GM18517 (cell line): Measurements from ENCODE around the gene ITGB3.

ENCODE experiments used
- ATAC-seq: cut with Tn5 transposase; IDR thresholded peaks from one replicate; pipeline ENCODE4 v1.9.1; 2021; ENCODE audit warnings: mild to moderate bottlenecking, moderate library complexity; ENCODE audit not compliant: unreplicated experiment

Gene ITGB3

GRCh38 chr17:47295874-47296255 is 42.2 kb downstream of the ITGB3 start:
- no peak for ATAC-seq

- ATAC-seq: no peak
Measured at GRCh38 chr17:47297661-47298400, 44.2 kb downstream of the ITGB3 start.

DNA sequence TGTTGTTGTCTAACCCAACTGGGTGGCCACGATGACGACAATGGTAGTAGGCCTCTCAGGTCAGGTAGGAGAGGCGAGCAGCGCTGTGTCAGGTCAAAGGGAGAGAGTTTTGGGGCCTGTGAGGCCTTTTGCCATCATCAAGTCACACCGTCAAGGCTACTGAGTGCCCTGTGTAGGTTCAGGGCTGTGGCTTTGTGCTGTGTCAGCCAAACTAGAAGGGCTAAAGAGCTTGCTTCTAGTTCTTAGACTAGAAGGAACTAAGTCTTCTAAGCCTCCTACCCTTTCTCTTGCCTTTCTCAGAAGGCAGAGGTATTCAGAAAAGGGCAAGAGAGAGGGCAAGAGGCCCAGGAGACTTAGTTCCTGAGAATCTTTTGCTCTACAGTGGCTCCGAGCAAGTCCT is 45.1 kb downstream of the ITGB3 start:
- no peak for ATAC-seq

GRCh38 chr17:47299239-47299910 is 45.7 kb downstream of the ITGB3 start:
- no peak for ATAC-seq

- no peak for ATAC-seq
Measured at GRCh38 chr17:47300718-47301117, 47.1 kb downstream of the ITGB3 start.

- ATAC-seq: no peak
Measured at GRCh38 chr17:47301161-47301560, 47.5 kb downstream of the ITGB3 start.

GRCh38 chr17:47301831-47302230 is 48.2 kb downstream of the ITGB3 start:
- no peak for ATAC-seq

GRCh38 chr17:47304186-47304585 is 50.6 kb downstream of the ITGB3 start:
- ATAC-seq: no peak

DNA sequence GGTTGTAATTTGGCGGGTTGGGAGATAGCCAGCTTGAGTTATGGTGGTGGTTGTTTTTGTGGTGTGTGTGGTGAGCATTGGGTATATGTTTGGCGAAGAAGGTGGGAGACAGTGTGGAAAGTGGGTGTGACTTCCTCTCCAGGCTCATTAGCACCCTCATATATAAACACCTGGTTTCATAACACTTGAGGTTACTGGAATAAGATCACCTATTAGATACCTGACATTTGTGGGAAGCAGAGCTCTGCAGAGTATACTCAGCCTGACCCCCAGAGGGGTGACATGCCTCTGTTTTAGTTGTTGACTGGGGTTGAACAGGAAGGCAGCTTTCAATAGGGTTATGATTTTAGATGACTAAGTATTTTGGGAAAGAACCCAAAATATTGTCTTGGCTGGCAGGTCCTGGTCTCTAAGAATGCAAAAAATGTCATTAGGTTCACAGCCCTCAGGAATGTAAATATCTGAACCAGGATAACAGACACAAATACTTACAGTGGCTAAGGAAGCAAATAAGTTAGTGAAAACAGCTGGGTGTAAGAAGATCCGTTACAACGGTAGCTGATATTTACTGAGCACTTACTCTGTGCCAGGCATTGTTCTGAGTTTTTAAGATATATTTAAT is 51.8 kb downstream of the ITGB3 start:
- ATAC-seq: no peak

DNA sequence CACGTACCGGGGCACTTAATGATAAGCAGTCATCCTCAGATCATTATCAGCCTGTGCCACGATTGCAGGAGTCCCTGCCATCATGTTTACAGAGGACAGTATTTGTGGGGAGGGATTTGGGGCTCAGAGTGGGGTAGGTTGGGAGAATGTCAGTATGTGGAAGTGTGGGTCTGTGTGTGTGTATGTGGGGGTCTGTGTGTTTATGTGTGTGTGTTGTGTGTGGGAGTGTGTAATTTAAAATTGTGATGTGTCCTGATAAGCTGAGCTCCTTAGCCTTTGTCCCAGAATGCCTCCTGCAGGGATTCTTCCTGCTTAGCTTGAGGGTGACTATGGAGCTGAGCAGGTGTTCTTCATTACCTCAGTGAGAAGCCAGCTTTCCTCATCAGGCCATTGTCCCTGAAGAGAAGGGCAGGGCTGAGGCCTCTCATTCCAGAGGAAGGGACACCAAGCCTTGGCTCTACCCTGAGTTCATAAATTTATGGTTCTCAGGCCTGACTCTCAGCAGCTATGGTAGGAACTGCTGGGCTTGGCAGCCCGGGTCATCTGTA is 56.6 kb downstream of the ITGB3 start:
- ATAC-seq: no peak

GRCh38 chr17:47311420-47311819 is 57.8 kb downstream of the ITGB3 start:
- ATAC-seq: no peak

DNA sequence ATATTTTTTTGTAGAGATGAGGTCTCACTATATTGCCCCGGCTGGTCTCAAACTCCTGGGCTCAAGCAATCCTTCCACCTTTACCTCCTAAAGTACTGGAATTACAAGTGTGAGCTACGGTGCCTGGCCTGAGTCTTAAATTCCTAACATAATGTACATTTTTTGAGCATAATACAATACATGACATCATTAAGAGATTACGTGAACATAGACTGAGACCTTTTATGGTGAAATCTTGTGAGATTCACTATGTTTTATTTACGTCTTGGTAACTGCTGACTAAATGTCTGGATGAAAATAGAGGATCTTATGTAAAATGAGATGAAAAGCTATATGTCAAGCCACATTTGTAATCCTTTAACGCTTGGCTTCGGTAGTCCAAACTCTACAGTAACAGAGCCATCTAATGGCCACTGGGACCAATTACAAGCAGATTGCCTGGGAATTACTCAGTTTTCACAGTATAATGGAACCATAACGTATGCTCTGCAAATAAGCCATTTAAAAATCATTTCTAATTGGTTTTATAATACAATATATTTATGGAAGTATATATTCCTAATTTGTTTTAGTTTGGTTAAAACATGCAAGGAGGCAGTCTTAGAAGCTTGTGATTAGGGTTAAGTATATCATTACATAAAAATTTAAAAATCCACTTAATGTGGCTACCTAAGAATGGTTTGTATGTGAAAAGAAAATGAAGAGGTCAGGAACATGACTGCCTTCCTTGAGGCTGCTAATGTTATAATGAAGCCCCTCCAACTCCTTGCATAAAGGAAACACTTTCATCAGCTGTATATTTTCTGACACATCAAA is 62.0 kb downstream of the ITGB3 start:
- ATAC-seq: no peak

DNA sequence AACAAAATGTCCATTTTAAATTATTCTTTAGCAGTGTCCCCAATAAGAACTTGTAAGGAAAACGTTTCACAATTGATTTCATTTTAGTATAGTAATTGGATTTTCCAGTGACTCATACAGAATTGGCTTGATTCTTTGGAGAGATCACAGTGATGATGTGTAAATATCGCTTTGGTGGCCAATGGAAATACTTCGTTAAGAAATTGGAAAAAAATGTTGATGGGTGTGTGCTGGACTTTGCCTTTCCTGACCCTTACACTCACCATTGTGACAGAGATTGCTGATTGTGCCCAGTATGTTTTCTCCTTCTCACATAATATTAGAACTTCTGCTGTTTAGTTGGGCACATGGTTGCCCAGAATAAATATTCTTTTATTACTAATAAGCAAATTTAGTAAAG is 62.7 kb downstream of the ITGB3 start:
- ATAC-seq: no peak

- no peak for ATAC-seq
Measured at GRCh38 chr17:47317119-47317518, 63.5 kb downstream of the ITGB3 start.

- ATAC-seq: no peak
Measured at GRCh38 chr17:47318197-47318918, 64.7 kb downstream of the ITGB3 start.

GRCh38 chr17:47320879-47321502 is 67.4 kb downstream of the ITGB3 start:
- ATAC-seq: no peak

- peak; percentile 82 for ATAC-seq
Measured at GRCh38 chr17:47323382-47324223, 70.0 kb downstream of the ITGB3 start, which contains the start of gene EFCAB13. Gene EFCAB13, plus strand, starts transcription at chr17:47323955. Its CDS starts 4,399 bp downstream, at chr17:47328354.

- ATAC-seq: peak; percentile 32
Measured at GRCh38 chr17:47324224-47325020, 70.8 kb downstream of the ITGB3 start.
